Activated T-cell treated with anti-CD3 and anti-CD28 coated beads for 1 hour (primary cell): ENCODE data around the gene TNFRSF9.

ENCODE experiments used
- DNase-seq: peaks from one replicate; pipeline ENCODE4 v3.0.0-alpha.2; 2020; ENCODE audit warnings: low read depth

Gene TNFRSF9

GRCh38 chr1:7916501-7916830 lies 24.2 kb downstream of the TNFRSF9 start:
- no peak for DNase-seq

- peak; percentile 20 for DNase-seq
Measured at GRCh38 chr1:7915826-7916500, 24.7 kb downstream of the TNFRSF9 start.

- no peak for DNase-seq
Measured at GRCh38 chr1:7912743-7913557, 27.7 kb downstream of the TNFRSF9 start.

GRCh38 chr1:7912145-7912544 lies 28.5 kb downstream of the TNFRSF9 start:
- no peak for DNase-seq

GRCh38 chr1:7905262-7905661 lies 35.4 kb downstream of the TNFRSF9 start:
- no peak for DNase-seq

- peak; percentile 36 for DNase-seq
Measured at GRCh38 chr1:7902478-7903085, 38.1 kb downstream of the TNFRSF9 start.

GRCh38 chr1:7899741-7900140 lies 40.9 kb downstream of the TNFRSF9 start:
- no peak for DNase-seq

GRCh38 chr1:7898962-7899361 lies 41.7 kb downstream of the TNFRSF9 start:
- DNase-seq: no peak

- no peak for DNase-seq
Measured at GRCh38 chr1:7896994-7897393, 43.6 kb downstream of the TNFRSF9 start.

- no peak for DNase-seq
Measured at GRCh38 chr1:7893529-7894180, 47.0 kb downstream of the TNFRSF9 start.

- no peak for DNase-seq
Measured at GRCh38 chr1:7891804-7892203, 48.8 kb downstream of the TNFRSF9 start.

GRCh38 chr1:7890853-7891252 lies 49.8 kb downstream of the TNFRSF9 start:
- DNase-seq: no peak

GRCh38 chr1:7888248-7889081 lies 52.2 kb downstream of the TNFRSF9 start:
- DNase-seq: no peak

GRCh38 chr1:7886405-7886745 lies 54.3 kb downstream of the TNFRSF9 start:
- DNase-seq: no peak

GRCh38 chr1:7885513-7886404 lies 54.9 kb downstream of the TNFRSF9 start:
- DNase-seq: no peak

GRCh38 chr1:7884757-7885156 lies 55.9 kb downstream of the TNFRSF9 start:
- DNase-seq: no peak

GRCh38 chr1:7879228-7879627 lies 61.4 kb downstream of the TNFRSF9 start:
- DNase-seq: no peak

- DNase-seq: no peak
Measured at GRCh38 chr1:7878027-7878426, 62.6 kb downstream of the TNFRSF9 start.

GRCh38 chr1:7873801-7874795 lies 66.5 kb downstream of the TNFRSF9 start:
- DNase-seq: no peak

- DNase-seq: no peak
Measured at GRCh38 chr1:7871136-7871535, 69.5 kb downstream of the TNFRSF9 start.
